CD4-positive, alpha-beta T cell treated with Interleukin-21 for 1 hour (primary cell): ENCODE measurements around the gene MBD3L1.

Experiments
- DNase-seq: peaks from one replicate; pipeline ENCODE4 v3.0.0-alpha.2; 2020

Gene MBD3L1

DNA sequence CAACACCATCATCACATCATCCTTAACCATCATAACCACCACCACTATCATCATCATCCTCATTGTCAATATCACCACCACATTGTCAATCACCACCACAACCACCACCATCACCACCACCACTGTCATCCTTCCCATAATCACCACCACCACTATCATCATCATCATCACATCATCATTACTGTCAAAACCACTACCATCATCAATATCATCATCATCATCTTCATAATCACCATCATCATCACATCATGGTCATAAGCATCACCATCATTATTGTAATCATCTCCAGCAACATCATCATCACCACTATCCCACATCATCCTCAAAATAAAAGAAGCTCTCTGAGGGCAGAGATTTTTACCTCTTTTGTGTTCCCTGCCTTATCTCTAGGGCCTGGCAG is 52.2 kb downstream of the MBD3L1 start:
- no peak for DNase-seq

DNA sequence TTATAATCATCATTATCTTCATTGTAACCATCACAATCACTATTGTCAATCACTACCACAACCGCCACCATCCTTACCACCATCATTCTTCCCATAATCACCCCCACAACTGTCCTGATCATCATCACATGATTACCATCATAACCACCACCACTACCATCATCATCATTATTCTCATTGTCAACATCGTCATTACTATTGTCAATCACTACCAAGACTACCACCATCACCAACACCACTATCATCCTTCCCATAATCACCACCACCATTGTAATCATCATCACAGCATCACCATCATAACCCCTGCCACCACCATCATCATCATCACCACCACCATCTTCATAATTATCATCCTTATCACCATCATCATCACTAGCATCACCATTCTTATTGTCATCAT is 55.2 kb downstream of the MBD3L1 start:
- no peak for DNase-seq

- no peak for DNase-seq
These were observed 58.1 kb downstream of the MBD3L1 start for GRCh38 chr19:8890260-8890659.
